ENCODE measurements around the gene SEZ6.

GRCh38 chr17:28908640-28909167 lies 97.1 kb downstream of the SEZ6 start:
- TF ChIP-seq TCF12 (IDR thresholded peaks at IDR 0.05; ENCODE audit: low read depth): no peak
- no peak for TF ChIP-seq CEBPB (IDR thresholded peaks at IDR 0.05)
- no peak for TF ChIP-seq NFIC (IDR thresholded peaks at IDR 0.05)
- no peak for TF ChIP-seq REST (IDR thresholded peaks at IDR 0.05; ENCODE audit: low read depth)
- TF ChIP-seq ZBTB7A (IDR thresholded peaks at IDR 0.05; ENCODE audit: low read depth): no peak
- TF ChIP-seq YY1 (IDR thresholded peaks at IDR 0.05; ENCODE audit: low read depth): no peak
- no peak for TF ChIP-seq EP300 (IDR thresholded peaks at IDR 0.05; ENCODE audit: borderline replicate concordance)
- no peak for TF ChIP-seq CREB1 (IDR thresholded peaks at IDR 0.05; ENCODE audit: low read depth)
- TF ChIP-seq FOXM1 (IDR thresholded peaks at IDR 0.05; ENCODE audit: borderline replicate concordance, low read depth): no peak
- no peak for TF ChIP-seq EGR1 (IDR thresholded peaks at IDR 0.05)
- TF ChIP-seq RAD21 (IDR thresholded peaks at IDR 0.05; ENCODE audit: low read depth): no peak
- no peak for TF ChIP-seq USF1 (IDR thresholded peaks at IDR 0.05)
- TF ChIP-seq MAX (IDR thresholded peaks at IDR 0.05): no peak
